GM12865 (cell line): ENCODE results near the gene SMARCA4.

Experiments
- DNase-seq: peaks from one replicate; pipeline ENCODE4 v3.0.0; 2010; ENCODE audit warnings: low read depth
- H3K4me3 ChIP-seq: 2 replicates; pipeline ENCODE4 v1.5.1; 2011; ENCODE audit warnings: mild to moderate bottlenecking, low read depth, low read length, control low read depth
- TF ChIP-seq, protein P1 (sequence below): IDR thresholded peaks from 2 replicates; pipeline ENCODE4 v1.5.1; 2011; ENCODE audit warnings: low read length, control low read depth, low read depth, inconsistent platforms; ENCODE audit not compliant: insufficient read depth; ENCODE audit errors: missing control alignments

SMARCA4 gene

DNA sequence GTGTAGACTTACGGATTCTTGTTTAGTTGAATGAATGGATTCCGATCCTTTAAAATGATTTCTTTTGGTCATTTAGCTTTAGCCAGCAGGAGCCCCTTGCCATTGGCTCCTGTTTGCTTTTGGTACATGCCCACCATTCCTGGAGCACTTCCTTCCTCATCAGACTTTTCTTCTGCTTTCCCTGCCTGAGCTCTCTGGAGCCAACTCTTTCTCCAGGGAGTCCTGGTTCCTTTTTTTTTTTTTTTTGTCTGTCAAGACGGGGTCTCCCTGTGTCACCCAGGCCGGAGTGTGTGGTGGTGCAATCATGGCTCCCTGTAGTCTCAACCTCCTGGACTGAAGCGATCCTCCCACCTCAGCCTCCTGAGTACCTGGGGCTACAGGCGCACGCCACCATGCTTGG is 37.8 kb downstream of the SMARCA4 start:
- no peak for DNase-seq
- TF ChIP-seq, protein P1, sequence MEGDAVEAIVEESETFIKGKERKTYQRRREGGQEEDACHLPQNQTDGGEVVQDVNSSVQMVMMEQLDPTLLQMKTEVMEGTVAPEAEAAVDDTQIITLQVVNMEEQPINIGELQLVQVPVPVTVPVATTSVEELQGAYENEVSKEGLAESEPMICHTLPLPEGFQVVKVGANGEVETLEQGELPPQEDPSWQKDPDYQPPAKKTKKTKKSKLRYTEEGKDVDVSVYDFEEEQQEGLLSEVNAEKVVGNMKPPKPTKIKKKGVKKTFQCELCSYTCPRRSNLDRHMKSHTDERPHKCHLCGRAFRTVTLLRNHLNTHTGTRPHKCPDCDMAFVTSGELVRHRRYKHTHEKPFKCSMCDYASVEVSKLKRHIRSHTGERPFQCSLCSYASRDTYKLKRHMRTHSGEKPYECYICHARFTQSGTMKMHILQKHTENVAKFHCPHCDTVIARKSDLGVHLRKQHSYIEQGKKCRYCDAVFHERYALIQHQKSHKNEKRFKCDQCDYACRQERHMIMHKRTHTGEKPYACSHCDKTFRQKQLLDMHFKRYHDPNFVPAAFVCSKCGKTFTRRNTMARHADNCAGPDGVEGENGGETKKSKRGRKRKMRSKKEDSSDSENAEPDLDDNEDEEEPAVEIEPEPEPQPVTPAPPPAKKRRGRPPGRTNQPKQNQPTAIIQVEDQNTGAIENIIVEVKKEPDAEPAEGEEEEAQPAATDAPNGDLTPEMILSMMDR = no peak
- H3K4me3 ChIP-seq = no peak overlapping the region

DNA sequence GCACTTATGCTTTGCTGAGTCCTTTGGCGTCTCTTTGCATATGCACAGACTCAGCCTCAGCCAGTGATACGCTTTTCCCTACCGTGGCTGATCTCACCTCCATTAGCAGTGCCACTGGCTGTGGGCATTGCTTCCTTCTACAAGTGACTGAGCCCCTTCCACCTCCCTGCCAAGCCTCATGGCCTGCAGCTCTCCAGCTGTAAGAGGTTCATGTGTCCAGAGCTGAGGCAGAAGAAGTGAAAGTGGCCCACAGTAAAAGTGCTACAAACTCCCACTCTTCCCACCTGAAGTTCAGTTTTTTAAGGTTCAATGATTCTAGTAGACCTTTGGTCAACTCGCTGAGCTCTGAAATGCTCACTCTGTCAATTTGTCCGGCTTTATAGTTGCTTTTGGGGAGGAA is 44.7 kb downstream of the SMARCA4 start:
- no peak overlapping the region for H3K4me3 ChIP-seq
- DNase-seq = no peak
- TF ChIP-seq, protein P1 = no peak

DNA sequence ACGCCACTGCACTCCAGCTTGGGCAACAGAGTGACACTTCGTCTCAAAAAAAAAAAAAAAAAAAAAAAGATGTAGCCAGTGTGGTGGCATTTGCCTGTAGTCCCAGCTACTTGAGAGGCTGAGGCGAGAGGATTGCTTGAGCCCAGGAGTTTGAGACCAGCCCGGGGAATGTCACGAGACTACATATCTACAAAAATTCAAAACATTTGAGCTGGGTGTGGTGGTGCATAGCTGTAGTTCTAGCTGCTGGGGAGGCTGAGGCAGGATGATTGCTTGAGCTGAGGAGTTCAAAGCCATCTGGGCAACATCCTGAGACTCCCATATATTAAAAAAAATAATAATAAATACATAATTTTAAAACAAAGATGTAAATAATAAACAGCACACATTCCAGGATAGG is 46.6 kb downstream of the SMARCA4 start:
- DNase-seq = no peak
- no peak overlapping the region for H3K4me3 ChIP-seq
- TF ChIP-seq, protein P1 = no peak

DNA sequence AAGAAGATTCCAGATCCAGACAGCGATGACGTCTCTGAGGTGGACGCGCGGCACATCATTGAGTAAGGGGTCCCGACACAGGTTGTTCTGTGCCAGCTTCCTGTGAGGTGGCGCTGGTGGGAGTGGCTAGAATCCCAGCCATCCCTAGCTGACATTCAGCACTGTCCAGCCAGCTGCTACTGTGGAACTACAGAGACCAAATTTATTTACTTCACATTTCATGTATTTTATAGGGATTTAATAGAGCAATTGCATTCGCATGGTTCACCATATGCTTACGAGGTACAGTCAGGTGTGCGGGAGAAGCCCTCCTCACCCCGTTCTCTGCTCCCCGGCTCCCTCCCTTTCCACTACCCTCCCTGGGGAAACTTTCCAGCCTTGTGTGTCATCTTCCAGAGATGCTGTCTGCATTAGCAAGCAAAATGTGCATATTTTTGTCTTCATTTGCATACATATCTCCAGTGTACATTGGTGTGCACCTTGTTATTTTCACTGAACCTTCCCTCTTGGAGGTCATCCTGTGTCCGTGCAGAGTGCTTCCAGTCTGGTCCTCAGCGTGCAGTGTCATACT is 47.2 kb downstream of the SMARCA4 start:
- no peak for DNase-seq
- TF ChIP-seq, protein P1 = no peak
- no peak overlapping the region for H3K4me3 ChIP-seq

DNA sequence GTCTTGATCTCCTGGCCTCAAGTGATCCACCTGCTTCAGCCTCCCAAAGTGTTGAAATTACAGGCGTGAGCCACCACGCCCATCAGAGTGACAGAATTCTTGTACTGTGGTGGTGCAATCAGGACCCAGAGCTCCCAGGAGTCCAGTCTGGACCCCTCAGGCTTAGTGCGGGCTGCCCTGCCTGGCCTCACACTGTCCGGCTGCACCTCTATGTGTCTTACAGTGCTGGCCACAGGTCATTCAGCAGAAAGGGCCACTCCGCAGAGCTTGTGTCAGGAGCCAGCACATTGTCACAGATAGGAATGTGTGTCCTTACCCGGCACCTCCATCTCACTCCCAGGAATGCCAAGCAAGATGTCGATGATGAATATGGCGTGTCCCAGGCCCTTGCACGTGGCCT is 49.2 kb downstream of the SMARCA4 start:
- DNase-seq = no peak
- no peak overlapping the region for H3K4me3 ChIP-seq
- TF ChIP-seq, protein P1 = no peak

DNA sequence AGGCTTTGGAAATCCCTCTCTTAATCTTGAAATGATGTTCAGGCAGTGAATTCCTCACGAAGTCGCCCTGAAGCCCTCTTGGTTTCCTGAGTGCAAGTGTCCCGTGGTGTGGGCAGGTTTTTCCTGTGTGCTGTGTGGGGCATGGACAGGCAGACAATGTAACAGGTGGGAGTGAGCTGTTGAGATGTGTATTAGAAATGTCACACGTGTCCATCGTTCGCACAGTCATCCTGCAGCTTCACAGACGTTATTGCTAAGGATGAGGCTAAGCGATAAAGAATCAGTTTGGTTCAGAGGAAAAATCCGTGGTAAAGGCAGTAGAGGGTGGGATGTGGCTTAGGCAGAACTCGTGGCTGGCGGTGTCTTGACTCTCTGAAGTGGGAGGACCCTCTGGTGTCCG is 51.7 kb downstream of the SMARCA4 start:
- TF ChIP-seq, protein P1 = no peak
- DNase-seq = no peak

DNA sequence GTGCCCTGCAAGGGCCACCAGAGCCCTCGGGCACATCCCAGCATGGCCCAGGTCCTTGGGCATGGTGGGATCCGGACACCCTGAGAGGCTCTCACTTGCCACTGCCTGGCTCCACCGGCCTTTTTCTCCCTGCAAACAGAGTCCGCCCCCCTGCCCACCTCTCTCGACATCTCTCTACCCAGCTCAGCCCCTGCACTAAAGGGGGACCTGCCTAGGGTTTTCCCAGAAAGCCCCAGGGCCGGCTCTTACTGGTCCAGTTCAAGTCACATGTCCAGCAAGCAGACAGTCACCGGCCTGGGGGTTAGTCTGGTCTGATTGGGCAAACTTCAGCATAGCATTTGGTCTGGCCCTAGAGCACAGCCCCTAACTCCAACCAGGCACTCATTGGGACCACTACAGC is 52.9 kb downstream of the SMARCA4 start:
- no peak for DNase-seq
- TF ChIP-seq, protein P1 = no peak
- H3K4me3 ChIP-seq = no peak overlapping the region

More for the DNA sequence above, 51.7 kb downstream of the SMARCA4 start:
- no peak overlapping the region for H3K4me3 ChIP-seq
